Measurements from ENCODE around the gene ASAH2B. TPM values are rescaled to one million over a fixed set of nuclear protein-coding genes. Genes with fewer than 3 reads are reported as not detected.
"Not testable (repeated sequence)": the region's sequence is repeated elsewhere in the genome, so short reads cannot be mapped to it uniquely, and the experiment has no call there.

Gene ASAH2B
- 1 to 10 TPM; 2.8 to 3.6 TPM for total RNA-seq
- long read RNA-seq, donor 1, full-length matches to known transcripts, result 1 of 3 reads
- long read RNA-seq, donor 1, partial matches to known transcripts, result 1 of 3 reads
- long read RNA-seq, donor 1, other reads (novel, unspliced or antisense), result 1 of 3 reads
- long read RNA-seq, donor 2, full-length matches to known transcripts, result 1 of 2 reads
- long read RNA-seq, donor 2, partial matches to known transcripts, result 0 of 2 reads
- long read RNA-seq, donor 2, other reads (novel, unspliced or antisense), result 1 of 2 reads

GRCh38 chr10:50739618-50740292, at the start of gene ASAH2B:
Gene ASAH2B (plus strand): TSS chr10:50739936. CDS start chr10:50745131, 5,195 bp downstream.
- peak; percentile 95 for DNase-seq (ENCODE audit: low spot score)
- intact Hi-C loops (cut with DNase I), result no loop called here

- intact Hi-C loops (cut with DNase I); DNase-seq (ENCODE audit: low spot score): not testable (repeated sequence)
These were observed 41.9 kb upstream of the ASAH2B start for GRCh38 chr10:50697819-50698218.

GRCh38 chr10:50701947-50702346, 37.8 kb upstream of the ASAH2B start:
- intact Hi-C loops (cut with DNase I); DNase-seq (ENCODE audit: low spot score): not testable (repeated sequence)

- DNase-seq (ENCODE audit: low spot score); intact Hi-C loops (cut with DNase I): not testable (repeated sequence)
These were observed 36.7 kb upstream of the ASAH2B start for GRCh38 chr10:50702997-50703396.

- intact Hi-C loops (cut with DNase I); DNase-seq (ENCODE audit: low spot score): not testable (repeated sequence)
These were observed 35.2 kb upstream of the ASAH2B start for GRCh38 chr10:50704436-50705079.

GRCh38 chr10:50706006-50706405, 33.7 kb upstream of the ASAH2B start:
- intact Hi-C loops (cut with DNase I); DNase-seq (ENCODE audit: low spot score): not testable (repeated sequence)

GRCh38 chr10:50710241-50710640, 29.5 kb upstream of the ASAH2B start:
- intact Hi-C loops (cut with DNase I); DNase-seq (ENCODE audit: low spot score): not testable (repeated sequence)

- intact Hi-C loops (cut with DNase I); DNase-seq (ENCODE audit: low spot score): not testable (repeated sequence)
These were observed 15.9 kb upstream of the ASAH2B start for GRCh38 chr10:50723812-50724211.

- DNase-seq (ENCODE audit: low spot score); intact Hi-C loops (cut with DNase I): not testable (repeated sequence)
These were observed 11.6 kb upstream of the ASAH2B start for GRCh38 chr10:50728112-50728511.

GRCh38 chr10:50738987-50739617, 634 bp upstream of the ASAH2B start:
- intact Hi-C loops (cut with DNase I); DNase-seq (ENCODE audit: low spot score): not testable (repeated sequence)

- no peak for DNase-seq (ENCODE audit: low spot score)
- intact Hi-C loops (cut with DNase I), result no loop called here
These were observed 535 bp downstream of the ASAH2B start for GRCh38 chr10:50740293-50740648.

- intact Hi-C loops (cut with DNase I); DNase-seq (ENCODE audit: low spot score): not testable (repeated sequence)
These were observed 3.1 kb downstream of the ASAH2B start for GRCh38 chr10:50742820-50743219.

- DNase-seq (ENCODE audit: low spot score), result not testable (repeated sequence)
These were observed 27.2 kb downstream of the ASAH2B start for GRCh38 chr10:50766774-50767513.

GRCh38 chr10:50772042-50772441, 32.3 kb downstream of the ASAH2B start:
- DNase-seq (ENCODE audit: low spot score); intact Hi-C loops (cut with DNase I): not testable (repeated sequence)

More at GRCh38 chr10:50766774-50767513, 27.2 kb downstream of the ASAH2B start:
- intact Hi-C loops (cut with DNase I), result not testable (repeated sequence)

- DNase-seq (ENCODE audit: low spot score); intact Hi-C loops (cut with DNase I): not testable (repeated sequence)
These were observed 35.1 kb downstream of the ASAH2B start for GRCh38 chr10:50774868-50775267.

- intact Hi-C loops (cut with DNase I); DNase-seq (ENCODE audit: low spot score): not testable (repeated sequence)
These were observed 40.3 kb downstream of the ASAH2B start for GRCh38 chr10:50780036-50780435.

GRCh38 chr10:50782017-50782416, 42.3 kb downstream of the ASAH2B start:
- DNase-seq (ENCODE audit: low spot score); intact Hi-C loops (cut with DNase I): not testable (repeated sequence)

GRCh38 chr10:50787962-50788361, 48.2 kb downstream of the ASAH2B start:
- DNase-seq (ENCODE audit: low spot score); intact Hi-C loops (cut with DNase I): not testable (repeated sequence)
